Activated CD4-positive, alpha-beta T cell treated with anti-CD3 and anti-CD28 coated beads for 4 hours (primary cell): ENCODE results near the gene MMP15.
"Not testable (repeated sequence)": the region's sequence is repeated elsewhere in the genome, so short reads cannot be mapped to it uniquely, and the experiment has no call there.

Experiments used
- DNase-seq, 2 donors: peaks; one replicate each; pipeline ENCODE4 v3.0.0-alpha.2; 2020

The MMP15 gene

GRCh38 chr16:58090396-58090795 lies 64.8 kb downstream of the MMP15 start:
- not testable (repeated sequence) for DNase-seq

GRCh38 chr16:58094026-58094425 lies 68.5 kb downstream of the MMP15 start:
- no peak for DNase-seq

- no peak for DNase-seq
Observed at GRCh38 chr16:58094791-58095574, 69.4 kb downstream of the MMP15 start.

GRCh38 chr16:58095575-58095960 lies 70.0 kb downstream of the MMP15 start:
- DNase-seq = not testable (repeated sequence)

GRCh38 chr16:58096249-58096648 lies 70.7 kb downstream of the MMP15 start:
- DNase-seq = no peak
